HG03575 (cell line): ENCODE measurements around the gene RPL37A.
"Not testable (repeated sequence)": the region's sequence is repeated elsewhere in the genome, so short reads cannot be mapped to it uniquely, and the experiment has no call there.

Experiments
- ATAC-seq: cut with Tn5 transposase; IDR thresholded peaks from one replicate; pipeline ENCODE4 v1.9.1; 2021; ENCODE audit not compliant: unreplicated experiment, insufficient number of reproducible peaks, low FRiP score; ENCODE audit errors: extremely low read depth

RPL37A gene

DNA sequence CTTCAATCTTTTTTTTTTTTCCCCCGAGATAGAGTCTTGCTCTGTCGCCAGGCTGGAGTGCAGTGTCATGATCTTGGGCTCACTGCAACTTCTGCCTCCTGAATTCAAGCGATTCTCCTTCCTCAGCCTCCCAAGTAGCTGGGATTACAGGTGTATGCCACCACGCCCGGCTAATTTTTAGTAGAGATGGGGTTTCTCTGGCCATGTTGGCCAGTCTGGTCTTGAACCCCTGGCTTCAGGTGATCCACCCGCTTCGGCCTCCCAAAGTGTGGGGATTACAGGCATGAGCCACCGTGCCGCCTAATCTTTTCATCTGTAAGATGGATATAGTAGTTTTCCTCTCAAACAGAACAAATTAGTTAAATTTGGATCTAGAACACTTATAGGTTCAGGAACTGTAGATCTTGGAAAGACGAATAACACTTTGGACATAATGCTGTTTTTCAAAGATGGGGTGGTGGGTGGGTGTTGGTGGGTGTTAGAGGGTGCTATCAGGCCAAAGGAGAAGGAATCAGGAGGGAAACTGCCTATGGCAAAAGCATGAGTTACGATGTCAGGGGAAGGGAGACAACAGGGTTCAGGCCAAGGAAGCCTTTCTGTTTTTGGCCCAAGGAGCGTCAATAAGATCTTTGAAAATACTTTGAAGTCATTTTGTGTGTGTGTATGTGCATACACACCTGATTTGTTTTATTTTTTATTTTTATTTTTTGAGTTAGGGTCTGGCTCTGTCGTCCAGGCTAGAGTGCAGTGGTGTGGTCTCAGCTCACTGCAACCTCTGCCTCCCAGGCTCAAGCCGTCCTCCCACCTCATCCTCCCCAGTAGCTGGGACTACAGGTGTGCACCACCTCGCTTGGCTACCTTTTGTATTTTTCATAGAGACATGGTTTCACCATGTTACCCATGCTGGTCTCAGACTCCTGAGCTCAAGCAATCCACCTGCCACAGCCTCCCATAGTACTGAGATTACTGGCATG lies 6.8 kb downstream of the RPL37A start:
- no peak for ATAC-seq

DNA sequence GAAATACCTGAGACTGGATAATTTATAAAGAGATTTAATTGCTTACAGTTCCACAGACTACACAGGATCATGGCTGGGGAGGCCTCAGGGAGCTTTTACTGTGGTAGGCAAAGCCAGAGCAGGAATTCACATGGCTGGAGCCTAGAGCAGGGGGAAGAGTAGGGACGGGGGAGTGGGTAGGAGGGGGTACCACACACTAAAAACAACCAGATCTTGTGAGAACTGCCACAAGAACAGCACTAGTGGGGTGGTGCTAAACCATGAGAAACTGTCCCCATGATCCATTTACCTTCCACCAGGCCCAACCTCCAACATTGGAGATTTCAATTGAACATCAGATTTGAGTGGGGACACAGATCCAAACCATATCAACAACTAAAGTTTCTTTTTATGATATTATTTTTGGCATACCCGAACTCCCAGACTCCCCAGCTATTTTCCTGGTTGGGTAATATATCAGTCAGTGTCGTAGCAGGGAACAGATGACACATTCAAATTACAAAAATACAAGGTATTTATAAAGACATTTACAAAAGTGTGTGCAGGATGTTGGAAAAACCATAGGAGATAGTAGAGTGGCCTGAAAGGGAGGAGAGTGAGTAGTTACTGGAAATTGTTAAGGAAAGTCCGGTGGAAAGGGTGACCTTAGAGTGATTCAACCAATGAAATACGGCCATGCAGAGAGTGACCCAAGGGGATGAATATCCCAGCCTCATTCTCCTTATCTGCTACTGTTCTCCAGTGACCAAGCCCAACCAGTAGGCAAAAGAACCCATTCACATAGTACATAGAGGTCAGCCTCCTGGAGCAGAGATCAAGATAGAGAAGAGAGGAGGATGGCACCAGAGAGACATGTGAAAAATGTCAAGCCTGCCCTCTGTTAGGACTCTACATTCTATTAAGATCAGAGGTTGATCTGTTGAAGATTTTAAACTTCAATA lies 8.8 kb downstream of the RPL37A start:
- no peak for ATAC-seq

DNA sequence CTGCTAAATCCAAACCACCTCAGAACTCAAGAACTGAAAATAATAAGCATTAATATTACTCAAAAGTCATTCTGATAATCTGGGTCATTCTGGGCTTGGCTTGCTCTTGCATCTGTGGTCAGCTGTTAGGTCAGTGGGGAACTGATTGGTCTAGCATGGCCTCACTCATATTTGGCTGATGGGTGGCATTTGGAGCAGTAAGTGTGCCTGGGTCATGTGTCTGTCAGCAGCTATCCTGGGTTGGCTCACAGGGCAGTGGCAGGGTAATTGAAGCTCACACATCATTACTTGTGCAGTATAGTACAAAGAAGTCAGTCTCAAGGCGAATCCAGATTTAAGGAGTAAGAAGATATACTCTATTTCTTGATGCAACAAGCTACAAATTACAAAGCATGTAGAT lies 9.6 kb downstream of the RPL37A start:
- no peak for ATAC-seq

DNA sequence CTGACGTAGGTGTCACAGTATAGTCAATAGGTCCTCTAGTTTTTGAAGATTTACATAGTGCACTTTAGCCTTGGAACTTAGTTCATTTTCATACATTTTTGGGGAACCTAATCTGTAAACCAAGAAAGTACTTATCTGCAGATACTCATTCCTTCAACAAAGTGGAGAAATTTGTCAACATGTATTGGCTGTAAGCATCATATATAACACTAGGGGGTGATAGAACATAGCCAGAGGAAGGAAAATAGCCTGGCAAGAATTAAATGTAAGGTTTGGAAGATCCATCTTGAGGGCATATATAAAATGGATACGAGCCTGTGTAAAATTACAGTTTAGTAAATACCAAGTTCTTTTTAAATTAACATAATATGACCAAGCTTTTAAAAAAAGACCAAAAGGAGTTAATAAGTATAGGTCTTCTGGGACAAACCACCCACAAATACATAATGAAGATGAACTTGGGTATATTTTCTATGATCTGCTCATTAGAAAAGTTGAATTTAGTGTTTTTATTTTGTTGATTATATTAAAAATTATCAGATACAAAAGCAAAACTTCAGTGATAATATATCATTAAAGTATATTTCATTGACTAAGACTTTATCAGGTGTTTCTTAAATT lies 18.2 kb downstream of the RPL37A start:
- ATAC-seq = no peak

DNA sequence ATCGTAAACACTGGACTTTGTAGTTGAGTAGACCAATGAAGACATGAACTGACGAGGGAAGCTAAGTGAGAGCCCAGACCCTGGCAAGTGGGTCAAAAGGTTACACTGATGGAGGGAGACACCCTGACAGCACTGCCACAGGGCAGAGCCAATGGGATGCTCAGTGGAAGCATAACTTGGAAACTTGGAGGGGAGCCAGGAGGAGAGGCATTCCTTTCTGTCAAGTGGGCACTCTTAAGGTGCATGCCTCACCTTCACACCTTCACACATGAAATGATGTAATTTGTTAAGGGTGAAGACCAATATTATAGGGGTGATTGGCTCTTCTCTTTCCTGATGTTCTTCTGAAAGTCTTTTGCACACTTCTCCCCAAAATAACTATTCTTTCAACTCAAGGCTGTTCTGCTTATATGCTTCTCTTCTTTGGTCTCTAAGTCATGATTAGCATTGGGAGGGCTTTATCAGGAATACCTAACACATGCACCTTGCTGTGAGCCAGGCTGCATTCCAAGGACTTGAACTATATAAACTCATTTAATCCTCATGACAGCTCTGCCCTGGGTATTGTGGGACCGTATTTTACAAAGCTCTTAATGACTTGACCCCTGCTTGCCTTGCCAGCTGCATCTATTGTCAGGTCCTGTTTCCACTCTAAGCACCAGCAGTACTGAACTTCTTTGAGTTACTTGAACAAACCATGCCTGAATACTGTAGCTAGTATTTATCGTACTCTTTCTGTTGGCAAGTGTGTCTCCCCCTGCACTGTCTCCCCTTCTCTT lies 19.0 kb downstream of the RPL37A start:
- ATAC-seq = no peak

DNA sequence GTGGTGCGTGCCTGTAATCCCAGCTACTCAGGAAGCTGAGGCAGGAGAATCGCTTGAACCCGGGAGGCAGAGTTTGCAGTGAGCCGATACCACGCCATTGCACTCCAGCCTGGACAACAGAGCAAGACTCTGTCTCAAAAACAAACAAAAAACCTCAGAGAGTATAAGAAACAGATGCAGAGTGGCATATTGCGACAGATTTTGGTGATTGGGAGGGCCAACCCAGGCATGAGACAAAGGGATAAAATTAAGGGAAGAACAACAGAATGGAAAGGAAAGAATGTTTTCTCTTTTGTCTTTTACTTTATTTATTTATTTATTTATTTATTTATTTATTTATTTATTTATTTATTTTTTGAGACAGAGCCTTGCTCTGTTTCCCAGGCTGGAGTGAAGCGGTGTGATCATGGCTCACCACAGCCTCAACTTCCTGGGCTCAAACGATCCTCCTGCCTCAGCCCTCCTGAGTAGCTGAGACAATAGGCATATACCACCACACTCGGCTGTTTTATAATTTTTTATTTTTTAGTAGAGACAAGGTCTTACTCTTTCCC lies 20.0 kb downstream of the RPL37A start:
- ATAC-seq = not testable (repeated sequence)

DNA sequence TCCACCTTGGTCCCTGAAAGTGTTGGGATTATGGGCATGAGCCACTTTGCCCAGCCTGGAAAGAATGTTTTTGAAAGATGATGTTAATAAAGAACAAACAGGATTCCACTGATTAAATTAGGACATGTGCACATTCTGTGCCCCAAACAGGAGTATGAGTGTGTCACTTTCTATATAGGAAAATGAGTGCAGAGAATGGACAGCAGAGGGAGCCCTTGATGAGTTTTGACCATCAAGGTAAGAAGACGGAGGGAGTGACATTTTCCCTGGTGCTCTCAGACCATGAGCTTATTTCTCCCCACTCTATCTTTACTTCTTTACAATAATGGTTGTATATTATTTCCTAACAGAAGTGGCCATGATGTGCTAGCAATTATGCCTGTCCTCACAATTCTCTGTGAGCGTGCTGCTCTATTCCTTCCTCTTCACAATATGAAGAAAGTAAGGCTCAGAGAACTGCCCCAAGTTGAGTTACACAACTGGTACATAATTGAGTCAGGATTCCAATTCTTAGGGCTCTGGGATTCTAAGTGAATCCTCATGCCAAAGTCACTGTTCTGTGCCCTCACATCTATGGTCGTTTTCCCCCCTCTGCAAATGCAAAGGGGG lies 20.6 kb downstream of the RPL37A start:
- ATAC-seq = no peak

DNA sequence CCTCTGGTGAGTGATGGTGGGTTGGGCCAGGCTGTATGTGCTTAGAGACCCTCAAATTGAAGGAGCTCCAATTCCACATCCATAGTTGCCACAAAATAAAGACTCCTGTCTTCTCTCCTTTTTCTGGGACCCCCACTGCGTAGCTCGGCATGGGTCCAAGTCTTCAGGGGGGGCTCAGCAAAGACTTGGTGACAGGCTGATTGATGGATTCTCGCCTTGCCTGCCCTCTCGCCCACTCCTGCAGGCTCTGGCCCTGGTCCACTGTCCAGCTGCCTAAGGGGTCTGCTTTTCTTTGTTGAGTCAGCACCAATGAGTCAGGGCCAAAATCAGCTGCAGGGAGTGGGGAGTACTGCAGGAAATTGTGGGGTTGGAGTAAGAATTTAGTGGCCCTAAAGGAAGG lies 21.5 kb downstream of the RPL37A start:
- no peak for ATAC-seq

DNA sequence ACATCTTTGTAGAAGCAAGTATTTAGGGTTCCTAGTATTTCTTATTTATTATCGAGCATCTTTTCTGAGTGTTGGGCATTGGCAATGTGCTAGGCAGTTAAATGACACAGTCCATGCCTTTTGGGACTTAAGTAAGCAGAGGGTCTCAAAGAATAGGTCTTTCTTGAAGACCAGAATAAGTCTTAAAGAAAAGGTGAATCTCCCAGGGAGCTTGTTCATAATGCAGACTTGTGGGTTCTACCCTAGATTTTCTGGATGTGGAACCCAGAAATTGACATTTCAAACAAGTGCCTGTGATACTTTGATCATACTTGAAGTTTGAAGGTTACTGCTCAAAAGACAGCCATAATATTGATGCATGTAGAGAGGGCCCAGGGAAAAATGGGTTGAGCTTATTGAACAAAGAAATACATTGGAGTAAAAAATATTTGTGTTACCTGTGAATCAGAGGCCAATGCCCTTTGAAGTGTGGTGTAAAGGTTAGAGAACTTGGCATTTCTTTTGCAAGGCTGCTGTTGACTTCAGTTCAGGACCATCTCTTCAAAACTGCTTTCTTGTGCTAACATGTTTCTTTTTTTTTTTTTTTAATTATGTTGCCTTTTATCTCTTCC lies 24.4 kb downstream of the RPL37A start:
- ATAC-seq = no peak

DNA sequence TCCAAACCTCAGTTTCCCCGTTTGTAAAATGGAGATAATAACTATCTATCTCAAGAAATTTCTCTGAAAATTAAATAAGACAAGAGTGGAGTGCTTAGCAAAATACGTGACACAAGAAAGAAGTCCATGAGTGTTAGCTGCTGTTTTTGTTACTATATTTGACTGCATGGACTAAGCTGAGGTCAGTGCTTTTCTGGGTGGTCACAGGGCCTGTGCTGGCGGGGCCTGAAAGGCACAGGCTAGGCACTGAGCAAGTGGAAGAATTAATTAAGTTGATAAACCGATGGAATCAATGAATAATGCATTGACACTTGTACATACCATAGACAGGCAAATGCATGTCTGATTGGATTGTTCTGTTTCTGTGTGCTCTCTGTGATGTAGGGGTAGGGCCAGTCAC lies 27.3 kb downstream of the RPL37A start:
- ATAC-seq = no peak

DNA sequence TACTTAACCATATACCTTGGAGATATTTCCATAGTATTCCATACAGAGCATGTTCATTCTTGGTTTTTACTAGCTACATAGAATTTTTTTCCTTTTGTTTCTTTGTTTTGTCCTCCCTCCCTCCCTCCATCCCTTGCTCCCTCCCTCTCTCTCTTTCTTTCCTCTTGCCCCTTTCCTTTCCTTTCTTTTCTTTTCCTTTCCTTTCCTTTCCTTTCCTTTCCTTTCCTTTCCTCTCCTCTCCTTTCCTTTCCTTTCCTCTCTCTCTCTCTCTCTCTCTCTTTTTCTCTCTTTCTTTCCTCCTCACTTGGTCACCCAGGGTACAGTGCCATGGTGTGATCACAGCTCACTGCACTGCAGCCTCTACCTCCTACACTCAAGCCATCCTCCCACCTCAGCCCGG lies 28.3 kb downstream of the RPL37A start:
- ATAC-seq = no peak

DNA sequence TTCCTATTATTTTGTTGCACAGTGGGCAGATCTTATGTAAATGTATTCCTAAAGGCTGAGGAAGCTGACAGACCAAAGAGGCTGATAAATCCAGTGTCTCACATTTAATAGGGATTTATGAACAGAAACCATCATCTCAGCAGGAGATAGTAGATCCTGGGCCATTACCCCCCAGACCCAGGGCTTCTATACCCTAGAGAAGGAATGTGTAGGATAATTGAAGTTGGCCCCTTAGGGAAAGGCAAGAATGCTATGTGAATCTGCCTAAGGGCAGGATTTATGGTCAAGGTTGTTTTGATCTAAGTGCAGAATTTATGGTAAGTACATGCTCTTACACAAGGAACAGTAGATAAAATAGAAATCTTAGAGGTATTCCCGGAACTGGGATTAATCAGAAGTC lies 29.0 kb downstream of the RPL37A start:
- no peak for ATAC-seq

DNA sequence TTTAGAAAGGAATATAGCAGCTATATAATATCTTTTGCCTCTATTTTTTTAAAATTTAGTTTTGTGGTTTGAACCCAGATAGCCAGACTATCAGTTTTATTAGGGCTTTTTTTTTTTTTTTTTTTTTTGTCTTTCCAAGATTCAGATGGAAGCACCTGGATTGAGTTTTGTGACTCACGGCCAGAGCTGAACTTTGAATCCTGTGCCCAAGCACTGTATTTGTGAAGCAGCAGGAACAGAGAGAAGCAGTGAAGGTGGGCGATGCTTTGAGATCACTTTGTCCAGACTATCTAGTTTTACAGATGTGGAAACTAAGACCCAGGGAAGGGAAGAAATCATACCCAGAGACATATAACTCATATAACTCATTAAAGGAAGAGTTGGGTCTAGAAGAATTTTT lies 33.9 kb downstream of the RPL37A start:
- no peak for ATAC-seq

DNA sequence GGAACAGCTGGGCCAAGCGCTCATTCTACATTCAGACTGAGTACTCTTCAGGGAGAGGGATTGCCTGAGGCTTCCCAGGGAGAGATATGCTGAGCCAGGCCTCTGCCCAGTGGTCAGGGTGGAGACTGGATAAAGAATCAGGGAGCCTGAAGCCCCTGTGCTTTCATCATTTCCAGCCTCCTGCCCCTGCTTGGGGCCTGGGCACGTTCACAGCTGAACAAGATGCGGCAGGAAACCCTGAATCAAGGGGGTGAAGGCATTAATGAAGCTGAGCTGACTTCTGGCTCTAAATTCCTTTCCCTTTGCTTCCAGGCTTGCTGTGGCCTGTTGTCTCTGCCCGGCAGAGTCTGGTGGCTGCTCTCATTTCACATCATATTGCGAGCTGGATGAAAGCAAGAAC lies 35.0 kb downstream of the RPL37A start:
- no peak for ATAC-seq

DNA sequence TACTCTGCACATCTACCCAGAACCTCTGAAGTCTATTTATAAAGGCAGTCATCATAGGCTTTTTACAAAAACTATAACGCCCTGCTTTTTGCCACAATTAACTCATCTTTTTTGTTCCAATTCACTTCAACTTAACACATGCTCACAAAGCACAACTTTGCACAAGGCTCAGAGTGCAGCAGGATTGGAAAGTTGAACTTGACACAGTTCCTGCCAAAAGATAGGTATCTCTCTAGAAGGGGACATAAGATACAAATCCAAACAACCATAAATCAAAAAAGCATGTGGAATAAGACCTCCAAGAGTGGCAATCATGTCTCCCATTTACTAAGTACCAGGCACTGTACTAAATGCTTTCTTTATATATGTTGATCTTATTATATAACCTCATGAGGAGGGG lies 36.2 kb downstream of the RPL37A start:
- no peak for ATAC-seq

DNA sequence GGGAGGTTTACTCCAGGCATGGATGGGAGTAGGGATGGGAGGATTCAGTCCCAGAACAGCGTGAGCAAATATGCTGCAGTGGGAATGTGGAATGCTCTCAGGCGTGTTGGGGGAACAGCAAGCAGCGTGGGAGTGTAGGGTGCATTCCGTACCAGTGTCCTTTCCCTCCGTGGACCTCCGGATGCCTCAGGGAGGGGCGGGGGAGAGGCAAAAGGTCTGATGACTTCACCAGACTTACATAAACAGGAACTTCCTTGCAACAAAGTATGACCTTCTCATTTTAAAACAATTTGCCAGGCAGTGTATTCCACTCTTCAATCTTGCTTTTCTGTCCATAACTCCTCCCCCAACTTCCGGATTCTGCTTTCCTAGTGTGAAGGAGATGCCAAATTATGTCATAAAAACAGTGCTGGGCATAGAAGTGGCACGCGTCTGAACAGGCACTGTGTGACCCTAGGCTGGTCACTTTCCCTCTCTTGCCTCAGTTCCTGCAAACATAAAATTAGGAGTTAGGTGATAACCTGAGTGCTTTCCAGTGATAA lies 36.9 kb downstream of the RPL37A start:
- no peak for ATAC-seq

DNA sequence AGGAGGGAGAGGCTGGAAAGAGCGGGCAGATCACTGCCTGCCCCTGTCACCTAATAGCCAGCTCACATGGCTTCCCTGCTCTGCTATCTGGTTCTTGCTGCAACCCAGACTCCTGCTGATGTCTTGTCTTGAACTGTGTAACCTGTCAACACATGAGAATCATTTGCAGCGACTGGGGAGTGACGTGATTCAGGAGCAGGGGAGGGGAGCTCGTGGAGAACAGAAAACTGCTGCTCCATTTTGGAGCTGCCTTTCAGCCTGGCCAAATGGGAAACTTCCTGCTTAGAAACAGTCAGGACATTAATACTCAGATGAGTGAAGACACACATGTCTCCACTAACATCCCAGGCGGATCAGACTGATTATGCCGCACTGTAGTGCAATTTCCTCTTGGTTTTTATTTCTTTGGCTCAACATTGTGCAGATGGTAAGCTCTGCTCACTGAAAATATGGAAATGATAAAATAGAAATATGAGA lies 38.1 kb downstream of the RPL37A start:
- ATAC-seq = no peak
